Upper lobe of left lung (tissue), 4 donors: ENCODE measurements around the gene MOSPD2.

Source experiments
- EP300 ChIP-seq, 4 donors: sonication (generic); formaldehyde crosslinking; IDR thresholded peaks; one replicate each; pipeline ENCODE4 v1.5.1; 2017; ENCODE audit warnings: antibody characterized with exemption in 4 of 4, control low read depth in 2 of 4
- POLR2A ChIP-seq, 4 donors: fragments of 450-650 bp; IDR thresholded peaks; one replicate each; pipeline ENCODE4 v1.5.1; 2016 to 2017; ENCODE audit warnings: antibody characterized with exemption in 4 of 4, mild to moderate bottlenecking in 2 of 4
- POLR2AphosphoS5 ChIP-seq, 2 donors: sonication (generic); formaldehyde crosslinking; IDR thresholded peaks; one replicate each; pipeline ENCODE4 v1.5.1; 2017; ENCODE audit warnings: antibody characterized with exemption in 2 of 2
- TF ChIP-seq, protein P1 (sequence below), 6 experiments: fragments of 450-650 bp in 4 of 6; fragments of 200-600 bp in 2 of 6; sonication (generic) in 2 of 6; IDR thresholded peaks; one replicate each; pipeline ENCODE4 v1.5.1; 2016 to 2019; ENCODE audit warnings: antibody characterized with exemption in 6 of 6

DNA sequence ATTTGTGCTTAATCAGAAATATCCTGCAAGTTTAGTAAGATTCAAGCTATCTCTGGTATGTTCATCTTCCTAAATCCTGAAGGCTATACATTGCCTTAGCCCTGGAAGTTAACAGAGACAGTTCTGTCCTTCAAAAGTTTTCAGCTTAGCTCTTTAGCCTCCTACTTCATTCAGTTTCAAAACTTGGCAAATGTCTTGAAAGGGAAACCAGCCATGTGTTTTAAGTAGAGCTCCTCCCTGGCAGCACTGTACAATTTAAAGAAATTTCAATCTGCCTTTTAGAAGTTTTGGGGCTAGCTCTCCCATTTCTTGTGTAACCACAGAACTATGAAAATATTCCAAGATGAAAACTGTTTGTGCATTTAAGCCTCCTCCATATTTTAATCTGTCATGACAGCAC, 47.4 kb upstream of the MOSPD2 start:
- TF ChIP-seq, protein P1, sequence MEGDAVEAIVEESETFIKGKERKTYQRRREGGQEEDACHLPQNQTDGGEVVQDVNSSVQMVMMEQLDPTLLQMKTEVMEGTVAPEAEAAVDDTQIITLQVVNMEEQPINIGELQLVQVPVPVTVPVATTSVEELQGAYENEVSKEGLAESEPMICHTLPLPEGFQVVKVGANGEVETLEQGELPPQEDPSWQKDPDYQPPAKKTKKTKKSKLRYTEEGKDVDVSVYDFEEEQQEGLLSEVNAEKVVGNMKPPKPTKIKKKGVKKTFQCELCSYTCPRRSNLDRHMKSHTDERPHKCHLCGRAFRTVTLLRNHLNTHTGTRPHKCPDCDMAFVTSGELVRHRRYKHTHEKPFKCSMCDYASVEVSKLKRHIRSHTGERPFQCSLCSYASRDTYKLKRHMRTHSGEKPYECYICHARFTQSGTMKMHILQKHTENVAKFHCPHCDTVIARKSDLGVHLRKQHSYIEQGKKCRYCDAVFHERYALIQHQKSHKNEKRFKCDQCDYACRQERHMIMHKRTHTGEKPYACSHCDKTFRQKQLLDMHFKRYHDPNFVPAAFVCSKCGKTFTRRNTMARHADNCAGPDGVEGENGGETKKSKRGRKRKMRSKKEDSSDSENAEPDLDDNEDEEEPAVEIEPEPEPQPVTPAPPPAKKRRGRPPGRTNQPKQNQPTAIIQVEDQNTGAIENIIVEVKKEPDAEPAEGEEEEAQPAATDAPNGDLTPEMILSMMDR (IDR thresholded peaks at IDR 0.05), result no peak
- TF ChIP-seq EP300 (IDR thresholded peaks at IDR 0.05), result no peak
- TF ChIP-seq POLR2A (IDR thresholded peaks at IDR 0.05), result no peak
- TF ChIP-seq POLR2AphosphoS5 (IDR thresholded peaks at IDR 0.05), result no peak
